ENCODE results near the gene CEP20.

The CEP20 gene

GRCh38 chr16:15897121-15897780, 8.8 kb upstream of the CEP20 start:
- DNase-seq, result no peak

- no peak for DNase-seq
These were observed 6.4 kb upstream of the CEP20 start for GRCh38 chr16:15894571-15895374.

- no peak for DNase-seq
These were observed 3.1 kb upstream of the CEP20 start for GRCh38 chr16:15891508-15891907.

- no peak for DNase-seq
These were observed 1.1 kb downstream of the CEP20 start for GRCh38 chr16:15887283-15887682.

GRCh38 chr16:15886078-15886477, 2.3 kb downstream of the CEP20 start:
- no peak for DNase-seq

- DNase-seq, result no peak
These were observed 2.8 kb downstream of the CEP20 start for GRCh38 chr16:15885560-15886001.

- DNase-seq, result no peak
These were observed 5.8 kb downstream of the CEP20 start for GRCh38 chr16:15882563-15882962.

- no peak for DNase-seq
These were observed 6.5 kb downstream of the CEP20 start for GRCh38 chr16:15881794-15882379.

- no peak for DNase-seq
These were observed 7.7 kb downstream of the CEP20 start for GRCh38 chr16:15880434-15881308.

- no peak for DNase-seq
These were observed 9.1 kb downstream of the CEP20 start for GRCh38 chr16:15879255-15879811.

GRCh38 chr16:15876503-15876902, 11.9 kb downstream of the CEP20 start:
- no peak for DNase-seq

- no peak for DNase-seq
These were observed 13.6 kb downstream of the CEP20 start for GRCh38 chr16:15874745-15875314.

- DNase-seq, result no peak
These were observed 14.7 kb downstream of the CEP20 start for GRCh38 chr16:15873737-15874136.

GRCh38 chr16:15873301-15873700, 15.1 kb downstream of the CEP20 start:
- no peak for DNase-seq

- DNase-seq, result no peak
These were observed 18.4 kb downstream of the CEP20 start for GRCh38 chr16:15870011-15870410.

GRCh38 chr16:15866451-15866850, 22.0 kb downstream of the CEP20 start:
- no peak for DNase-seq

GRCh38 chr16:15865742-15866141, 22.7 kb downstream of the CEP20 start:
- DNase-seq, result no peak

GRCh38 chr16:15864939-15865338, 23.5 kb downstream of the CEP20 start:
- DNase-seq, result no peak

GRCh38 chr16:15861996-15862395, 26.4 kb downstream of the CEP20 start:
- no peak for DNase-seq

GRCh38 chr16:15858921-15859668, 29.3 kb downstream of the CEP20 start:
- no peak for DNase-seq

- DNase-seq, result no peak
These were observed 30.5 kb downstream of the CEP20 start for GRCh38 chr16:15857724-15858560.
